Keratinocyte (primary cell): ENCODE results near the gene SLC9A8. TPM values are rescaled to one million over a fixed set of nuclear protein-coding genes. Genes with fewer than 3 reads are reported as not detected.

Experiments used
- DNase-seq: peaks from one replicate; pipeline ENCODE4 v3.0.0-alpha.2; 2011; ENCODE audit warnings: low read depth, missing footprints, low spot score
- FAIRE-seq: peaks from 2 replicates; lab custom pipeline; 2011; peaks lifted over from hg19 to GRCh38; lab: Jason Lieb, UNC
- H2AFZ ChIP-seq: 2 replicates; pipeline ENCODE4 v1.6.0; 2012; ENCODE audit warnings: low read length, control low read depth, inconsistent platforms; ENCODE audit not compliant: control insufficient read depth
- H3K27ac ChIP-seq: 2 replicates; pipeline ENCODE4 v1.5.1; 2011; ENCODE audit warnings: low read length; ENCODE audit not compliant: control insufficient read depth, insufficient read depth
- H3K27me3 ChIP-seq: 3 replicates; pipeline ENCODE4 v1.6.0; 2011; ENCODE audit warnings: low read length; ENCODE audit not compliant: control insufficient read depth, insufficient read depth; ENCODE audit errors: extremely low read depth
- H3K36me3 ChIP-seq, 2 experiments: 2 replicates in 1 of 2; 3 replicates in 1 of 2; pipeline ENCODE4 v1.5.1; 2011; ENCODE audit warnings: low read length in 2 of 2, mild to moderate bottlenecking in 1 of 2; ENCODE audit not compliant: control insufficient read depth in 2 of 2, insufficient read depth in 2 of 2; ENCODE audit errors: extremely low read depth in 1 of 2
- H3K4me1 ChIP-seq: 3 replicates; pipeline ENCODE4 v1.5.1; 2011; ENCODE audit warnings: low read length; ENCODE audit not compliant: control insufficient read depth, insufficient read depth; ENCODE audit errors: extremely low read depth
- H3K4me2 ChIP-seq: 3 replicates; pipeline ENCODE4 v1.6.0; 2011; ENCODE audit warnings: low read depth, low read length; ENCODE audit not compliant: control insufficient read depth, insufficient read depth; ENCODE audit errors: extremely low read depth
- H3K4me3 ChIP-seq, 3 experiments: fragments of 200-600 bp in 1 of 3; sonication (generic) in 1 of 3; 2 replicates in 2 of 3; 3 replicates in 1 of 3; pipeline ENCODE4 v1.5.1; 2011 to 2016; ENCODE audit warnings: low read length in 3 of 3, mild to moderate bottlenecking in 3 of 3, control low read depth in 2 of 3, inconsistent platforms in 1 of 3, low read depth in 1 of 3, mixed read lengths in 1 of 3, mixed run types in 1 of 3, moderate library complexity in 1 of 3; ENCODE audit not compliant: control insufficient read depth in 2 of 3, insufficient read depth in 2 of 3; ENCODE audit errors: extremely low read depth in 1 of 3
- H3K79me2 ChIP-seq: 2 replicates; pipeline ENCODE4 v1.6.0; 2012; ENCODE audit warnings: low read length; ENCODE audit not compliant: control insufficient read depth, insufficient read depth
- H3K9ac ChIP-seq: 3 replicates; pipeline ENCODE4 v1.6.0; 2011; ENCODE audit warnings: low read length; ENCODE audit not compliant: control insufficient read depth, insufficient read depth; ENCODE audit errors: extremely low read depth
- H3K9me1 ChIP-seq: 3 replicates; pipeline ENCODE4 v1.6.0; 2011; ENCODE audit warnings: low read length; ENCODE audit not compliant: control insufficient read depth, insufficient read depth; ENCODE audit errors: extremely low read depth
- H3K9me3 ChIP-seq: 2 replicates; pipeline ENCODE4 v1.5.1; 2012; ENCODE audit warnings: low read depth, low read length; ENCODE audit not compliant: control insufficient read depth
- H4K20me1 ChIP-seq: 3 replicates; pipeline ENCODE4 v1.6.0; 2011; ENCODE audit warnings: low read length; ENCODE audit not compliant: control insufficient read depth, insufficient read depth; ENCODE audit errors: extremely low read depth
- CTCF ChIP-seq, 3 experiments: IDR thresholded peaks in 1 of 3; conservative IDR thresholded peaks in 1 of 3; optimal IDR thresholded peaks in 1 of 3; 2 replicates in 2 of 3; 3 replicates in 1 of 3; pipeline versions ENCODE3 to v1.5.1; 2011; ENCODE audit warnings: low read length in 3 of 3, mild to moderate bottlenecking in 3 of 3, moderate library complexity in 2 of 3, control low read depth in 1 of 3, inconsistent platforms in 1 of 3; ENCODE audit not compliant: insufficient read depth in 2 of 3; ENCODE audit errors: extremely low read depth in 1 of 3
- EZH2 ChIP-seq: IDR thresholded peaks from one replicate; pipeline ENCODE4 v1.6.1; 2012; ENCODE audit warnings: inconsistent platforms, mild to moderate bottlenecking, low read length, moderate library complexity
- dilution Hi-C: fragments of 300-500 bp; cut with MboI; formaldehyde crosslinking; loops from one replicate; pipeline ENCODE4 v1.7.0; 2020; ENCODE audit warnings: low sequenced_read_pairs; ENCODE audit not compliant: extremely low pct_ligation_motif_present
- polyA plus RNA-seq, 5 experiments: library from polyadenylated mRNA; depleted of rRNA in 3 of 5; stranded (reverse) in 3 of 5; stranded (forward) in 1 of 5; unstranded in 1 of 5; fragments of >200 nt; gene quantifications; 1 replicate in 1 of 5; 2 replicates in 3 of 5; 3 replicates in 1 of 5; pipeline versions ENCODE4 v1.2.1 to v1.2.3, GENCODE V29; 2011 to 2012; ENCODE audit warnings: missing spikeins in 2 of 5, low read depth in 1 of 5, low replicate concordance in 1 of 5

SLC9A8 gene
- polyA plus RNA-seq, 1 donor (not counting 4 experiments of a cell fraction or from before 2014, with no cell fraction given): 1.9 TPM

GRCh38 chr20:49919461-49919860, 106.8 kb downstream of the SLC9A8 start:
- FAIRE-seq (no peak), DNase-seq (no peak)
- H3K36me3 ChIP-seq: no peaks in the 10 kb centered on the region
- no peak overlapping the region for H2AFZ ChIP-seq
- no peak overlapping the region for H3K4me3 ChIP-seq
- dilution Hi-C loops: no loop called here
- no peaks in the 10 kb centered on the region for H4K20me1 ChIP-seq
- no peaks in the 10 kb centered on the region for H3K9me1 ChIP-seq
- peaks cover 8% of the 10 kb centered on the region for H3K79me2 ChIP-seq
- H3K9ac ChIP-seq: no peak overlapping the region
- H3K27me3 ChIP-seq: no peaks in the 10 kb centered on the region
- no peak overlapping the region for H3K27ac ChIP-seq
- no peak for TF ChIP-seq EZH2
- TF ChIP-seq CTCF (optimal IDR thresholded peaks at IDR 0.05 in 1 of 3, IDR thresholded peaks at IDR 0.05 in 1 of 3, conservative IDR thresholded peaks at IDR 0.05 in 1 of 3; ENCODE audit: extremely low read depth in 1 of 3, insufficient read depth in 2 of 3, low read length in 3 of 3): no peak
- H3K4me1 ChIP-seq: peaks cover 12% of the 10 kb centered on the region
- no peak overlapping the region for H3K4me2 ChIP-seq
- no peaks in the 10 kb centered on the region for H3K9me3 ChIP-seq

GRCh38 chr20:49924247-49924646, 111.6 kb downstream of the SLC9A8 start:
- no peak for FAIRE-seq

More at GRCh38 chr20:49924247-49924646, 111.6 kb downstream of the SLC9A8 start:
- Histone ChIP-seq H3K79me2 (no peaks in the 10 kb centered on the region), H3K27me3 (no peaks in the 10 kb centered on the region), H3K4me2 (no peak overlapping the region), H3K9me1 (no peaks in the 10 kb centered on the region), H3K9me3 (no peaks in the 10 kb centered on the region), H3K4me1 (peaks cover 6% of the 10 kb centered on the region), H3K4me3 (no peak overlapping the region), H2AFZ (no peak overlapping the region), H3K36me3 (no peaks in the 10 kb centered on the region), H3K9ac (no peak overlapping the region), H4K20me1 (no peaks in the 10 kb centered on the region), H3K27ac (no peak overlapping the region)
- dilution Hi-C loops: no loop called here
- TF ChIP-seq EZH2 (no peak), CTCF (optimal IDR thresholded peaks at IDR 0.05 in 1 of 3, IDR thresholded peaks at IDR 0.05 in 1 of 3, conservative IDR thresholded peaks at IDR 0.05 in 1 of 3; ENCODE audit: extremely low read depth in 1 of 3, insufficient read depth in 2 of 3, low read length in 3 of 3) (no peak)
- no peak for DNase-seq
